H9 (cell line): ENCODE results near the gene P2RX5. TPM values are rescaled to one million over a fixed set of nuclear protein-coding genes. Genes with fewer than 3 reads are reported as not detected.

Source experiments
- DNase-seq: peaks from one replicate; pipeline ENCODE4 v3.0.0-alpha.2; 2017
- H2AFZ ChIP-seq: one replicate; pipeline ENCODE4 v1.6.1; 2013; ENCODE audit warnings: mild to moderate bottlenecking, low read length, control low read depth, moderate library complexity
- H2AK5ac ChIP-seq: 2 replicates; pipeline ENCODE4 v1.6.1; 2013; ENCODE audit warnings: low read length, control low read depth, mixed read lengths; ENCODE audit not compliant: insufficient read length
- H2BK120ac ChIP-seq: one replicate; pipeline ENCODE4 v1.6.1; 2013; ENCODE audit warnings: low read depth, mild to moderate bottlenecking, low read length, control low read depth, inconsistent platforms; ENCODE audit not compliant: poor library complexity, severe bottlenecking
- H2BK12ac ChIP-seq: 2 replicates; pipeline ENCODE4 v1.6.1; 2013; ENCODE audit warnings: low read length, control low read depth, mixed read lengths, low read depth; ENCODE audit not compliant: insufficient read length
- H2BK15ac ChIP-seq: 2 replicates; pipeline ENCODE4 v1.6.1; 2013; ENCODE audit warnings: low read depth, low read length, control low read depth
- H2BK20ac ChIP-seq: one replicate; pipeline ENCODE4 v1.6.1; 2013; ENCODE audit warnings: low read depth, mild to moderate bottlenecking, low read length, control low read depth, inconsistent platforms; ENCODE audit not compliant: poor library complexity, severe bottlenecking
- H2BK5ac ChIP-seq: 2 replicates; pipeline ENCODE4 v1.6.1; 2013; ENCODE audit warnings: low read length, control low read depth, mixed read lengths; ENCODE audit not compliant: insufficient read length
- H3K14ac ChIP-seq: 2 replicates; pipeline ENCODE4 v1.6.1; 2013; ENCODE audit warnings: low read length, control low read depth; ENCODE audit not compliant: insufficient read depth
- H3K18ac ChIP-seq: 2 replicates; pipeline ENCODE4 v1.6.1; 2013; ENCODE audit warnings: low read depth, mild to moderate bottlenecking, mixed read lengths, low read length, control low read depth; ENCODE audit not compliant: insufficient read length
- H3K23ac ChIP-seq: 2 replicates; pipeline ENCODE4 v1.6.1; 2013; ENCODE audit warnings: low read length, control low read depth, mixed read lengths, low read depth; ENCODE audit not compliant: insufficient read length
- H3K23me2 ChIP-seq: 2 replicates; pipeline ENCODE4 v1.6.1; 2013; ENCODE audit warnings: low read depth, mild to moderate bottlenecking, mixed read lengths, low read length, control low read depth; ENCODE audit not compliant: insufficient read length, poor library complexity, severe bottlenecking
- H3K27ac ChIP-seq: 2 replicates; pipeline ENCODE4 v1.5.1; 2013; ENCODE audit warnings: low read length, control low read depth, mixed read lengths, low read depth; ENCODE audit not compliant: insufficient read length
- H3K27me3 ChIP-seq: 2 replicates; pipeline ENCODE4 v1.6.1; 2013; ENCODE audit warnings: low read length, control low read depth, inconsistent platforms; ENCODE audit not compliant: insufficient read depth
- H3K4ac ChIP-seq: 2 replicates; pipeline ENCODE4 v1.6.1; 2013; ENCODE audit warnings: low read depth, mild to moderate bottlenecking, control low read depth, inconsistent platforms, low read length, moderate library complexity
- H3K4me1 ChIP-seq: 2 replicates; pipeline ENCODE4 v1.6.1; 2013; ENCODE audit warnings: low read length, control low read depth, inconsistent platforms; ENCODE audit not compliant: insufficient read depth
- H3K4me2 ChIP-seq: 2 replicates; pipeline ENCODE4 v1.6.1; 2013; ENCODE audit warnings: low read length, control low read depth, mixed read lengths; ENCODE audit not compliant: insufficient read length, insufficient read depth
- H3K56ac ChIP-seq: 2 replicates; pipeline ENCODE4 v1.6.1; 2013; ENCODE audit warnings: low read depth, mild to moderate bottlenecking, mixed read lengths, low read length, control low read depth; ENCODE audit not compliant: insufficient read length
- H3K79me1 ChIP-seq: 2 replicates; pipeline ENCODE4 v1.6.1; 2013; ENCODE audit warnings: low read depth, mild to moderate bottlenecking, moderate library complexity, low read length, control low read depth, inconsistent platforms; ENCODE audit not compliant: insufficient read depth, poor library complexity, severe bottlenecking
- H3K79me2 ChIP-seq: 2 replicates; pipeline ENCODE4 v1.6.1; 2013; ENCODE audit warnings: low read length, control low read depth, inconsistent platforms; ENCODE audit not compliant: insufficient read depth
- H3K9ac ChIP-seq: 2 replicates; pipeline ENCODE4 v1.6.1; 2013; ENCODE audit warnings: low read length, control low read depth, mixed read lengths; ENCODE audit not compliant: insufficient read length; ENCODE audit errors: extremely low read depth
- H3K9me3 ChIP-seq: one replicate; pipeline ENCODE4 v1.6.1; 2013; ENCODE audit warnings: low read depth, low read length, inconsistent platforms; ENCODE audit not compliant: control insufficient read depth
- H3T11ph ChIP-seq: one replicate; pipeline ENCODE4 v1.6.1; 2013; ENCODE audit warnings: mild to moderate bottlenecking, low read length, control low read depth, inconsistent platforms
- H4K20me1 ChIP-seq: one replicate; pipeline ENCODE4 v1.6.1; 2013; ENCODE audit not compliant: control insufficient read depth, insufficient read length, insufficient read depth
- H4K5ac ChIP-seq: 2 replicates; pipeline ENCODE4 v1.6.1; 2013; ENCODE audit warnings: low read depth, mild to moderate bottlenecking, mixed read lengths, low read length, control low read depth; ENCODE audit not compliant: insufficient read length
- H4K8ac ChIP-seq: replicated peaks from 2 replicates; pipeline ENCODE4 v1.6.1; 2013; ENCODE audit warnings: low read length, control low read depth, mixed read lengths, low read depth; ENCODE audit not compliant: insufficient read length
- H4K91ac ChIP-seq: 2 replicates; pipeline ENCODE4 v1.6.1; 2013; ENCODE audit warnings: low read depth, mild to moderate bottlenecking, moderate library complexity, mixed read lengths, low read length, control low read depth; ENCODE audit not compliant: insufficient read length
- H3K27ac Mint-ChIP-seq, 3 experiments: 2 replicates in 2 of 3; 3 replicates in 1 of 3; pipeline ENCODE4 v1.8.0; 2020 to 2021; ENCODE audit warnings: mixed read lengths in 3 of 3, mild to moderate bottlenecking in 1 of 3, moderate library complexity in 1 of 3
- H3K27me3 Mint-ChIP-seq: 2 replicates; pipeline ENCODE4 v1.8.0; 2021; ENCODE audit warnings: low read depth, mild to moderate bottlenecking, moderate library complexity, mixed read lengths
- H3K36me3 Mint-ChIP-seq, 3 experiments: 2 replicates in 2 of 3; 3 replicates in 1 of 3; pipeline ENCODE4 v1.8.0; 2020 to 2021; ENCODE audit warnings: low read depth in 3 of 3, mixed read lengths in 3 of 3; ENCODE audit not compliant: insufficient read depth in 1 of 3
- H3K4me1 Mint-ChIP-seq, 2 experiments: 2 replicates each; pipeline ENCODE4 v1.8.0; 2020; ENCODE audit warnings: mixed read lengths in 2 of 2
- H3K4me3 Mint-ChIP-seq, 2 experiments: 2 replicates in 1 of 2; 3 replicates in 1 of 2; pipeline ENCODE4 v1.8.0; 2020 to 2021; ENCODE audit warnings: mild to moderate bottlenecking in 2 of 2, mixed read lengths in 2 of 2, moderate library complexity in 1 of 2
- H3K9me3 Mint-ChIP-seq, 2 experiments: 2 replicates in 1 of 2; 3 replicates in 1 of 2; pipeline ENCODE4 v1.8.0; 2020; ENCODE audit warnings: mild to moderate bottlenecking in 2 of 2, mixed read lengths in 2 of 2, moderate library complexity in 1 of 2
- CTCF ChIP-seq: fragments of 200-600 bp; sonication (generic); conservative IDR thresholded peaks from 3 replicates; pipeline ENCODE4 v1.8.0; 2021; ENCODE audit warnings: antibody characterized with exemption, mild to moderate bottlenecking
- WGBS: extraction: QIAGEN DNeasy Blood & Tissue Kit; methylation state at CpG from one replicate; pipeline ENCODE4 v1.1.7; 2013; ENCODE audit warnings: missing lambda C conversion rate, low lambda C conversion rate, mixed read lengths; ENCODE audit not compliant: insufficient read length; ENCODE audit errors: extremely low coverage; 5-methylcytosine and 5-hydroxymethylcytosine counted together
- total RNA-seq: library from RNA; stranded (reverse); gene quantifications from 2 replicates; pipeline ENCODE4 v1.2.1, GENCODE V29; 2021

P2RX5 gene
- total RNA-seq, 1 experiment from 2014 or later: 4.7 TPM

GRCh38 chr17:3660311-3660891, 35.6 kb downstream of the P2RX5 start:
- Histone ChIP-seq H2BK15ac (no peak overlapping the region), H4K8ac (no peak overlapping the region), H3K18ac (no peak overlapping the region), H3K9me3 (no peaks in the 10 kb centered on the region), H3K9ac (no peak overlapping the region), H3K79me1 (no peaks in the 10 kb centered on the region), H3K79me2 (no peaks in the 10 kb centered on the region), H2BK20ac (no peak overlapping the region), H4K91ac (no peak overlapping the region), H3K27ac (no peak overlapping the region), H2BK12ac (no peak overlapping the region), H2AFZ (no peak overlapping the region), H4K5ac (no peak overlapping the region), H2AK5ac (no peak overlapping the region), H3T11ph (no peak overlapping the region), H3K4me1 (no peaks in the 10 kb centered on the region), H3K4me2 (no peak overlapping the region), H3K56ac (no peak overlapping the region), H2BK5ac (no peak overlapping the region), H3K23me2 (no peaks in the 10 kb centered on the region), H3K4ac (no peak overlapping the region), H3K23ac (no peak overlapping the region), H3K14ac (no peak overlapping the region), H3K27me3 (no peaks in the 10 kb centered on the region), H2BK120ac (no peak overlapping the region), H4K20me1 (no peaks in the 10 kb centered on the region)
- WGBS: no CpG with 5 or more reads among the region's 23 CpGs
- TF ChIP-seq CTCF: no peak
- H3K27ac Mint-ChIP-seq: no peak overlapping the region
- peak; percentile 31 for DNase-seq
- no peak overlapping the region for H3K4me3 Mint-ChIP-seq
- peaks cover 7 to 35% (median 10%) of the 10 kb centered on the region in 3 experiments for H3K36me3 Mint-ChIP-seq
- H3K4me1 Mint-ChIP-seq: peaks cover 7 to 8% of the 10 kb centered on the region in 2 experiments
- H3K27me3 Mint-ChIP-seq: no peaks in the 10 kb centered on the region
- no peaks in the 10 kb centered on the region for H3K9me3 Mint-ChIP-seq
